SK-MEL-5 (cell line): Measurements from ENCODE around the gene INAVA. TPM values are rescaled to one million over a fixed set of nuclear protein-coding genes. Genes with fewer than 3 reads are reported as not detected.

ENCODE experiments used
- DNase-seq: peaks from one replicate; pipeline ENCODE4 v3.0.0-alpha.2; 2016; ENCODE audit warnings: low read depth, low spot score
- in situ Hi-C: cut with HindIII; loops from 2 replicates; pipeline ENCODE4 v1.10.0; 2016; ENCODE audit warnings: low sequenced_read_pairs, high pct_unique_total_duplicates, low pct_unique_long_range_greater_than_20kb
- total RNA-seq: library from RNA; depleted of rRNA; stranded (reverse); fragments of >200 nt; shearing (Covaris generic); gene quantifications from 2 replicates; pipeline ENCODE4 v1.2.3, GENCODE V29; 2014

Gene INAVA
- total RNA-seq, 1 experiment from 2014 or later, result not detected

- in situ Hi-C loops, result no loop called here
- no peak for DNase-seq
Observed at GRCh38 chr1:200873116-200873670, 21.5 kb upstream of the INAVA start.

GRCh38 chr1:200873671-200874397, 20.9 kb upstream of the INAVA start:
- DNase-seq, result no peak
- in situ Hi-C loops, result no loop called here

GRCh38 chr1:200874694-200875093, 20.0 kb upstream of the INAVA start:
- in situ Hi-C loops, result no loop called here
- DNase-seq, result no peak

DNA sequence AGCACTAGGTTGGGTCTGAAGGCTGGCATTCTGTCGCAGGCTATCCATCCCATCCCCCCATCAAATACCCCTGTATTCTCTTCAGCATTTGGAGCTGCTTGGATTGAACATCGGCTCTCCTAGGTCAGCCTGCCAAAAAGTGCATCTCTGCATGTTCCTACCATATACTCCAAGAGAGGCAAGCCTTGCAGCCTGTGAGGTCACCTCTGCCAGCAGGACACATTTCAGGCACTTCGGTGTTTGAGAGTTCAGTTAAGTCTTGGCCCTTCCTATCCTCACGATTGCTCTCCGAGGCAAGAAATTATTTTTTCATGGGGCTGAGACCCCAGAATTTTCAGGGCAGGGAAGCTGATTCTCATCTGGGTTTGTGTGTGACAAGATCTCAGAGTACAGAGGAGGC, 19.3 kb upstream of the INAVA start:
- DNase-seq, result no peak
- in situ Hi-C loops, result no loop called here

DNA sequence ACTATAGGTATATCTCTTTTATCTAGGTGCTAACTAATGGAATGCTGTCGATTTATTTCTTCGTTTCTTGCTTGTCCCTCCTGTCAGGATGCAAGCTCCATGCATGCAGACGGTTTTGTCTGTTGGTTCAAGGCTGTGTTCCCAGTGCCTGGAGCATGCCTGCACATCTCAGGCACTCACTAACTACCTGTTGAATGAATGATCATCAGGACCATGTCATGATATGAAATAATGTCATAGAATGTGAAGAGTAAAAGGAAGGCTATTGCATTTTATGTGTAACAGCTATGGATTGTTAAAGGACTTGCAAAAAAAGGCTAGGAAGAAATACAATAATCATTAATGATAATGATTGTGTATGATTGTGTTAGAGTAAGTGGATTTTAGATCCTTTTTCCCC, 17.7 kb upstream of the INAVA start:
- in situ Hi-C loops, result no loop called here
- DNase-seq, result no peak

DNA sequence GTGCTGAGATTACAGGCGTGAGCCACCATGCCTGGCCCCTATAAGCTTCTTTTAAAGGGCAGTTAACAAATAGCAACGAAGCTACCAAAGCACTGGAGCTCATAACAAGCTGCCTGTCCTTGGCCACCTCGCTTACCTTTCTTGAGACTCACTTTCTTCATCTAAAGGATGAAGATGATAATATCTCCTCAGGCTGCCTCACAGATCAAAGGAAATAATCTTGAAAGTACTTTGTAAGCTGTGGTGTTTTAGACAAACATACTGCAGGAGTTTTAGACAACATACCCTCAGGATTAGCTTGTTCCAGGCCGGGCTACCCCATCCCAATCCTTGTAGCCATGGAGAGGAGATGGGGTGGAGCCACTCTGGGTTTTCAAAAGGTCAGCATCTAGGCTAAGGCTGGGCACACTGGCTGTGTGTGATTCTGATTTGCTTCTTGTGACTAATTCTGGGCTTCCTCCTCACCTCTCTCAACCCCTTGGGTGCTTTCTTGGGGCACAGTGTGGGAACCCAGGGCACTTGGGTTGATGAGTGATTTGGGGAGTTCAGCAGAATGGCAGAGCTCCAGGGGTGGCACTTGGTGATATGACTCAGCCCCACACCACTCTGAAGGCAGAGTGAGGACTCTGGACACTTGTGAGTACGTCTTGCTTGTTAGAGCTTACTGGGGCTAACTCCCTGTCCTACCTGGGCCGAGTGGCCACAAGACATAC, 16.7 kb upstream of the INAVA start:
- in situ Hi-C loops, result no loop called here
- DNase-seq, result no peak

- DNase-seq, result peak; percentile 93
- in situ Hi-C loops, result no loop called here
Observed at GRCh38 chr1:200880212-200880611, 14.5 kb upstream of the INAVA start.

DNA sequence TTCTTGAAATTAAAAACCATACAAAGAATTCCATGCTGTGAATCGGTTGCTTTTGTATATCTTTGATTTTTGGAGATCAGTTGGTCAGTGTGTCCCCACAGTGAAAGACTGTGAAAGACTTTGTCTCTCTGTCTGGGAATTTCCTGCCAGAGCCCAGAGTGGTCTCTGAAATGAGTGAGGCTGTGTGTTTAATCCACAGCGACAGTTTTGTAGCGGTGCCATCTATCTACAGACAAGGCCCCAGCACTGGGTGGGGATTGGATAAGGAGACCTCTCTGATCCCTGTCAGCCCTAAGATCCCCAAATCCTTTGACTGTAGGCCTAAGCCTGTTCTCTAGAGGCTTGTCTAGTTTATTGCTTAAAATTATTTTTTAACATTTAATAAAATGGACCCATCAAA, 11.6 kb upstream of the INAVA start:
- DNase-seq, result no peak
- in situ Hi-C loops, result no loop called here

GRCh38 chr1:200885623-200886402, 8.9 kb upstream of the INAVA start:
- no peak for DNase-seq
- in situ Hi-C loops, result no loop called here

DNA sequence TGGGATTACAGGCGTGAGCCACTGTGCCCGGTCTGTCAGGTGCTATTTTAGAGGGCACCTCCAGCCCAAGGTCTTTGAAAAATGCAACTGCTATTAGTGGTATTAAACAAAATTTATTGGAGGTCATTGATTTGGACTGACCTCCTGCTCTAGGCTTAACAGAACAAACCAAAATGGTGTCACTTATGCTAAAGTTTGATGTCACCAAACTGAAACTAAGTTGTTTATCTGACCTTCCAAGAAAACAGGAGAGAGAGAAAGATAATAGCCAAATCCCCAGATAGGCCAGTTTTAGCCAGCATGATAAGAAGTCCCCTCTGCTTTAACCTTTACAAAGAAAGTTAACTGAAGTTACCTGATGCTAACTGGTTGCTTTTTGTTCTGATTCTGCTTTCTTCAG, 8.1 kb upstream of the INAVA start:
- in situ Hi-C loops, result no loop called here
- DNase-seq, result no peak

DNA sequence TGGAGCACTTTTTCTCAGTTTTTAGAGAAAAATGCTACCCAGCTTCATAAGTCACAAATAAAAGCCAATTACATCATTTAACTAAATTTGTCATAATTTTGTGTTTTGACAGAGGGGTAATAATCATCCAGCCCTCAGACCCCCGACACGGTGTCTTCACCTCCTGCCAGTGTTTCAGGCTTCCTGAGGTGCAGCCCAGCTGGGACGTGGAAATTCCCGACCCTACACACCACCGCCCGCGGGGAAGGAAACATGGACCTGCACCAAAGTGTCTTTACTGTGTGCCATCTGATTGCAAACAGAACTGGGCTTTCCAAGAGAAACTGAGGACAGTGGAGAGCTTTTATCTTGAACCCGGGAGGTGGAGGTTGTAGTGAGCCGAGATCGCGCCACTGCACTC, 7.7 kb upstream of the INAVA start:
- DNase-seq, result no peak
- in situ Hi-C loops, result no loop called here

- no peak for DNase-seq
- in situ Hi-C loops, result no loop called here
Observed at GRCh38 chr1:200887772-200888348, 6.8 kb upstream of the INAVA start.

DNA sequence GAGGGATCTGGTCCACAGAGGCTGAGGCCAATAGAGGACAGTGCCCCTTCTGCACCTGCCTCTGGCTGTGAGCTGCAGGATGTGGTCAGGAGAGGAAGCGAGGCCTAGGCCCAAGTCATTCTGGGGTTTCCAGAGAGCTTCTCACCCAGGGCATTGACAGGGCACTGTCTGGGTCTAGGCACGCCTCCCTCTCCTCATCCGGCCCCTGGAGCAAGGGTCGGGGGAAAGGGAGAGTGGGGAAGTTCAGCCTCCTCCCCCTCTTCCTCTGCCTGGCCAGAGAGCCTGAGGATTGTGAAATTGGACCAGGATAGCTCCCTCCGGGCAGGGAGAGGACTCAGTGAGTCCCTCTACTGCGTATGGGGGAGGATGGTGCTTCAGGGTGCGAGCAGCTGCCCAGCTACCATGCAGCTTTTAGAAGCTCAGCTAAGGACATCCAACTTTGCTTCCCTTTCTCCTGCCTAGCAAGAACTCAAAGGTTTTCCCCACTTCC, 6.3 kb upstream of the INAVA start:
- in situ Hi-C loops, result no loop called here

DNA sequence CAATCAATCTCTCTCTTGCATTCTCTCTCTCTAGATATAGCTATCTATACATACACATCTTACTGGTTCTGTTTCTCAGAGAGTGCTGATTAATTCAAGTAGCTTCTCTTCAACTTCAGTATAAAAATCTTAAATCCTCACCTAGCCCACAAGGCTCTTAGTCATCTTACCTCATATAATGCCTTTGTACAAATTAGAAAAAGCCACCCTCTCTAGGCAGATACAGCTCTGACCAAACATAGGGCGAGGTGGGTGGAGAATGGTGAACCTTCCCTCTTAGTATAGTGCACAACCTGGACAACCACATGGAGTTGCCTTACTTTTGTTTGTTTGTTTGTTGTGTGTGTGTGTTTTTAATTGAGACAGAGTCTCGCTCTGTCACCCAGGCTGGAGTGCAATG, 5.1 kb upstream of the INAVA start:
- no peak for DNase-seq
- in situ Hi-C loops, result no loop called here

More for the DNA sequence above, 6.3 kb upstream of the INAVA start:
- no peak for DNase-seq

DNA sequence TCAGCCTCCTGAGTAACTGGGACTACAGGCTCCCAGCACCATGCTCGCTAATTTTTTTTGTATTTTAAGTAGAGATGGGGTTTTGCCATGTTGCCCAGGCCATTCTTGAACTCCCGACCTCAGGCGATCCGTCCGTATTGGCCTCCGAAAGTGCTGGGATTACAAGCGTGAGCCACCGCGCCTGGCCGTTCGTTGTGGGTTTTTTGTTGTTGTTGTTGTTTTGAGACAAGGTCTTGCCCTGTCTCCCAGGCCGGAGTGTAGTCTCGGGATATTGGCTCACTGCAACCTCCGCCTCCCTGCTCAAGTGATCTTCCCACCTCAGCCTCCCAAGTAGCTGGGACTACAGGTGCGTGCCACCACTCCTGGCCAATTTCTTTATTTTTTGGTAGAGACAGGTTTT, 4.7 kb upstream of the INAVA start:
- no peak for DNase-seq
- in situ Hi-C loops, result no loop called here

GRCh38 chr1:200890818-200891773, 3.6 kb upstream of the INAVA start:
- DNase-seq, result no peak
- in situ Hi-C loops, result no loop called here

DNA sequence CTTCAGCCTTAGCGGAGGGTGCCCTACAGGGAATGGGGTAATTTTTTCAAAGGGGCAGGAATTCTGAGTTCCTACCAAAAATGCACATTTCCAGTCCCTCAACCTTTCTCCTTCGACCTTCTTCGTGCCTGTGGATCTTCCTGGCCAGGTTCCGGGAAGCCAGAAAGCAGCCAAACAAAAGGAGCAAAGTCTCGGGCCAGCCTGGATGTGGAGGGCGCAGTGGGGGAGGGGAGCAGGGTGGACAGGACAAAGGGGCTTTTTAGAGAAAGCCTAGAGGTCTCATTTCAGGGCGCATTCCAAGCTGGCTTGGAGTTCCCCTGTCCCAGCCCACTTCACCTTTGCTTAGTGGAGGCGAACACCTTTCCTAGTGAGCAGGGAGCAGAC, 2.9 kb upstream of the INAVA start:
- no peak for DNase-seq
- in situ Hi-C loops, result no loop called here
